HL-60 (cell line): ENCODE data around the gene ADAMTSL3.

Experiments used
- POLR2AphosphoS5 ChIP-seq: IDR thresholded peaks from 2 replicates; pipeline ENCODE4 v1.6.1; 2012; ENCODE audit warnings: low read depth
- SPI1 ChIP-seq: IDR thresholded peaks from 2 replicates; pipeline ENCODE4 v1.6.1; 2012; ENCODE audit warnings: low read depth, mild to moderate bottlenecking, borderline replicate concordance
- TF ChIP-seq, protein P1 (sequence below): IDR thresholded peaks from one replicate; pipeline ENCODE4 v1.5.1; 2011; ENCODE audit warnings: low read length, control low read depth, inconsistent platforms; ENCODE audit not compliant: insufficient read depth
- TF ChIP-seq, protein P2 (sequence below): IDR thresholded peaks from 2 replicates; pipeline ENCODE4 v1.6.1; 2012; ENCODE audit warnings: low read depth; ENCODE audit not compliant: insufficient replicate concordance

DNA sequence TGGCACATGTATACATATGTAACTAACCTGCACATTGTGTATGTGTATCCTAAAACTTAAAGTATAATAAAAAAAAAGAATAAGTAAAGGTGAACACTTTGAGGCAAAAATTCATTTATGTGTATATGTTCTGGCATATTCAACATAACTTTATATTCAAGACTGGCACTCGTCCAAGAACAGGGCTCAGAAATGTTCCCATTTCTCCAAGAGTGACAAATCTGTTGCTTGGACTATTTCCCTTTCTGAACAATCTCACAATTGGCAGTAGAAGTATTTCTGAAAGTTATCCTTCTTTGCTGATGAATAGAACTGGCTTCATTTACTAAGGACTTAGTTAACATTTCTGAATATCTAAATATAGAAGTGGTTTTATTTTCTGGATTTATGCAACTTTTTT is 212.8 kb downstream of the ADAMTSL3 start:
- TF ChIP-seq, protein P1, sequence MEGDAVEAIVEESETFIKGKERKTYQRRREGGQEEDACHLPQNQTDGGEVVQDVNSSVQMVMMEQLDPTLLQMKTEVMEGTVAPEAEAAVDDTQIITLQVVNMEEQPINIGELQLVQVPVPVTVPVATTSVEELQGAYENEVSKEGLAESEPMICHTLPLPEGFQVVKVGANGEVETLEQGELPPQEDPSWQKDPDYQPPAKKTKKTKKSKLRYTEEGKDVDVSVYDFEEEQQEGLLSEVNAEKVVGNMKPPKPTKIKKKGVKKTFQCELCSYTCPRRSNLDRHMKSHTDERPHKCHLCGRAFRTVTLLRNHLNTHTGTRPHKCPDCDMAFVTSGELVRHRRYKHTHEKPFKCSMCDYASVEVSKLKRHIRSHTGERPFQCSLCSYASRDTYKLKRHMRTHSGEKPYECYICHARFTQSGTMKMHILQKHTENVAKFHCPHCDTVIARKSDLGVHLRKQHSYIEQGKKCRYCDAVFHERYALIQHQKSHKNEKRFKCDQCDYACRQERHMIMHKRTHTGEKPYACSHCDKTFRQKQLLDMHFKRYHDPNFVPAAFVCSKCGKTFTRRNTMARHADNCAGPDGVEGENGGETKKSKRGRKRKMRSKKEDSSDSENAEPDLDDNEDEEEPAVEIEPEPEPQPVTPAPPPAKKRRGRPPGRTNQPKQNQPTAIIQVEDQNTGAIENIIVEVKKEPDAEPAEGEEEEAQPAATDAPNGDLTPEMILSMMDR, result no peak
- TF ChIP-seq, protein P2, sequence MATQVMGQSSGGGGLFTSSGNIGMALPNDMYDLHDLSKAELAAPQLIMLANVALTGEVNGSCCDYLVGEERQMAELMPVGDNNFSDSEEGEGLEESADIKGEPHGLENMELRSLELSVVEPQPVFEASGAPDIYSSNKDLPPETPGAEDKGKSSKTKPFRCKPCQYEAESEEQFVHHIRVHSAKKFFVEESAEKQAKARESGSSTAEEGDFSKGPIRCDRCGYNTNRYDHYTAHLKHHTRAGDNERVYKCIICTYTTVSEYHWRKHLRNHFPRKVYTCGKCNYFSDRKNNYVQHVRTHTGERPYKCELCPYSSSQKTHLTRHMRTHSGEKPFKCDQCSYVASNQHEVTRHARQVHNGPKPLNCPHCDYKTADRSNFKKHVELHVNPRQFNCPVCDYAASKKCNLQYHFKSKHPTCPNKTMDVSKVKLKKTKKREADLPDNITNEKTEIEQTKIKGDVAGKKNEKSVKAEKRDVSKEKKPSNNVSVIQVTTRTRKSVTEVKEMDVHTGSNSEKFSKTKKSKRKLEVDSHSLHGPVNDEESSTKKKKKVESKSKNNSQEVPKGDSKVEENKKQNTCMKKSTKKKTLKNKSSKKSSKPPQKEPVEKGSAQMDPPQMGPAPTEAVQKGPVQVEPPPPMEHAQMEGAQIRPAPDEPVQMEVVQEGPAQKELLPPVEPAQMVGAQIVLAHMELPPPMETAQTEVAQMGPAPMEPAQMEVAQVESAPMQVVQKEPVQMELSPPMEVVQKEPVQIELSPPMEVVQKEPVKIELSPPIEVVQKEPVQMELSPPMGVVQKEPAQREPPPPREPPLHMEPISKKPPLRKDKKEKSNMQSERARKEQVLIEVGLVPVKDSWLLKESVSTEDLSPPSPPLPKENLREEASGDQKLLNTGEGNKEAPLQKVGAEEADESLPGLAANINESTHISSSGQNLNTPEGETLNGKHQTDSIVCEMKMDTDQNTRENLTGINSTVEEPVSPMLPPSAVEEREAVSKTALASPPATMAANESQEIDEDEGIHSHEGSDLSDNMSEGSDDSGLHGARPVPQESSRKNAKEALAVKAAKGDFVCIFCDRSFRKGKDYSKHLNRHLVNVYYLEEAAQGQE, result no peak
- TF ChIP-seq SPI1 (no peak), POLR2AphosphoS5 (no peak)
